ENCODE data around the gene HOXA10.

- TF ChIP-seq CTCF (IDR thresholded peaks at IDR 0.05) (no peak), POLR2A (IDR thresholded peaks at IDR 0.05) (no peak)
Measured at GRCh38 chr7:27211764-27212204, 37.7 kb upstream of the HOXA10 start.
